K562 (cell line): ENCODE data around the gene NXF1. TPM values are rescaled to one million over a fixed set of nuclear protein-coding genes. Genes with fewer than 3 reads are reported as not detected.

Experiments used
- ATAC-seq: fragments of 200-7000 bp; cut with Tn5 transposase; 3 replicates; pipeline ENCODE4 v1.9.1; 2020; ENCODE audit warnings: moderate library complexity
- BruUV-seq: library from RNA; stranded (reverse); fragments of 400-500 nt; replicated peaks from 2 replicates; lab custom pipeline; 2021; lab: Mats Ljungman, UMichigan
- CTCF ChIA-PET: fragments of 300-600 bp; formaldehyde crosslinking; extraction: SDS; loops from one replicate; lab custom pipeline; 2021; ENCODE audit warnings: low intra/inter-chr PET ratio; lab: Yijun Ruan, JAX
- POLR2A ChIA-PET: fragments of 300-600, 350-650 bp; sonication (Branson Sonifier 250); formaldehyde crosslinking; extraction: SDS; loops from one replicate; lab custom pipeline; 2021; ENCODE audit warnings: antibody characterized with exemption, inconsistent platforms; lab: Yijun Ruan, JAX
- DNase-seq, 4 experiments: peaks; one replicate each; pipeline versions ENCODE4 v3.0.0 to v3.0.0-alpha.2; 2011 to 2018; ENCODE audit warnings: low spot score in 3 of 4, mixed read lengths in 3 of 4; ENCODE audit errors: extremely low read depth in 1 of 4
- FAIRE-seq: peaks from 2 replicates; lab custom pipeline; 2011; peaks lifted over from hg19 to GRCh38; lab: Jason Lieb, UNC
- H2AFZ ChIP-seq: 2 replicates; pipeline ENCODE4 v1.6.0; 2011; ENCODE audit warnings: low read depth, low read length, control low read depth, inconsistent platforms
- H3K27ac ChIP-seq: fragments of 200-600 bp; 3 replicates; pipeline ENCODE4 v1.8.0; 2011; ENCODE audit warnings: low read depth, mild to moderate bottlenecking, control low read depth, inconsistent platforms, low read length, moderate library complexity, mixed read lengths; ENCODE audit errors: extremely low read depth
- H3K27me3 ChIP-seq, 2 experiments: fragments of 300-600 bp in 1 of 2; 2 replicates in 1 of 2; 3 replicates in 1 of 2; pipeline versions ENCODE4 v1.6.0 to v1.8.0; 2011; ENCODE audit warnings: inconsistent platforms in 2 of 2, low read length in 2 of 2, mild to moderate bottlenecking in 1 of 2, mixed read lengths in 1 of 2, moderate library complexity in 1 of 2; ENCODE audit not compliant: control insufficient read depth in 2 of 2, insufficient read depth in 2 of 2
- H3K36me3 ChIP-seq: fragments of 300-600 bp; 3 replicates; pipeline ENCODE4 v1.8.0; 2011; ENCODE audit warnings: mild to moderate bottlenecking, low read length, inconsistent platforms; ENCODE audit not compliant: control insufficient read depth, insufficient read depth
- H3K4me1 ChIP-seq, 2 experiments: fragments of 200-600 bp in 1 of 2; replicated peaks in 1 of 2; 2 replicates in 1 of 2; 3 replicates in 1 of 2; pipeline versions ENCODE4 v1.5.1 to v1.8.0; 2011; ENCODE audit warnings: inconsistent platforms in 2 of 2, low read length in 2 of 2, mild to moderate bottlenecking in 1 of 2, mixed read lengths in 1 of 2, moderate library complexity in 1 of 2; ENCODE audit not compliant: control insufficient read depth in 2 of 2, insufficient read depth in 2 of 2
- H3K4me2 ChIP-seq: 2 replicates; pipeline ENCODE4 v1.6.1; 2011; ENCODE audit warnings: low read length, control low read depth, inconsistent platforms, mixed read lengths; ENCODE audit not compliant: insufficient read depth
- H3K4me3 ChIP-seq: fragments of 200-600 bp; sonication (generic), shearing (Covaris generic); 2 replicates; pipeline ENCODE4 v1.5.1; 2016; ENCODE audit warnings: control low read depth, inconsistent platforms
- H3K79me2 ChIP-seq: fragments of 200-600 bp; 3 replicates; pipeline ENCODE4 v1.8.0; 2011; ENCODE audit warnings: low read length, inconsistent platforms; ENCODE audit not compliant: control insufficient read depth, insufficient read depth
- H3K9ac ChIP-seq, 2 experiments: 2 replicates each; pipeline versions ENCODE4 v1.6.0 to v1.6.1; 2011; ENCODE audit warnings: low read depth in 2 of 2, low read length in 2 of 2, control low read depth in 1 of 2, inconsistent platforms in 1 of 2, mild to moderate bottlenecking in 1 of 2, mixed read lengths in 1 of 2; ENCODE audit not compliant: insufficient read depth in 1 of 2
- H3K9me1 ChIP-seq: one replicate; pipeline ENCODE4 v1.6.0; 2011; ENCODE audit warnings: inconsistent platforms, mild to moderate bottlenecking, low read length, moderate library complexity; ENCODE audit not compliant: control insufficient read depth, insufficient read depth
- H3K9me3 ChIP-seq: replicated peaks from 2 replicates; pipeline ENCODE4 v1.5.1; 2011; ENCODE audit warnings: low read depth, low read length, inconsistent platforms; ENCODE audit not compliant: control insufficient read depth, insufficient read depth
- H4K20me1 ChIP-seq: replicated peaks from 2 replicates; pipeline ENCODE4 v1.6.1; 2011; ENCODE audit warnings: low read length, inconsistent platforms, mixed read lengths; ENCODE audit not compliant: control insufficient read depth, insufficient read depth
- CHD1 ChIP-seq: fragments of 200-600 bp; sonication (generic); IDR thresholded peaks from one replicate; pipeline ENCODE4 v1.6.1; 2012; ENCODE audit warnings: mild to moderate bottlenecking, moderate library complexity, low read length, inconsistent platforms
- CTBP1 ChIP-seq: fragments of 450-650 bp; IDR thresholded peaks from 2 replicates; pipeline ENCODE4 v1.6.1; 2016; ENCODE audit warnings: borderline replicate concordance
- FOXA1 ChIP-seq: fragments of 450-650 bp; IDR thresholded peaks from 2 replicates; pipeline ENCODE4 v1.6.1; 2016; ENCODE audit warnings: mild to moderate bottlenecking, borderline replicate concordance
- GTF2E2 ChIP-seq: fragments of 200-800 bp; sonication (Bioruptor generic); IDR thresholded peaks from 2 replicates; pipeline ENCODE4 v1.6.1; 2016; ENCODE audit warnings: missing genetic modification characterization, missing compliant biosample characterization
- KLF10 ChIP-seq: fragments of 250-450 bp; sonication (Bioruptor Pico); IDR thresholded peaks from 2 replicates; pipeline ENCODE4 v1.6.1; 2021; ENCODE audit warnings: matching md5 sums
- MCM3 ChIP-seq: fragments of 450-650 bp; IDR thresholded peaks from 2 replicates; pipeline ENCODE4 v1.6.1; 2016
- MYNN ChIP-seq, 2 experiments: sonication (generic); formaldehyde crosslinking in 1 of 2; IDR thresholded peaks; 2 replicates each; pipeline versions ENCODE4 v1.5.0 to v1.6.1; 2016 to 2020; ENCODE audit warnings: antibody characterized with exemption in 1 of 2, missing genetic modification reagents in 1 of 2
- SIN3A ChIP-seq, 2 experiments: fragments of 150-350 bp in 1 of 2; IDR thresholded peaks; 2 replicates each; pipeline ENCODE4 v1.6.1; 2011 to 2016; ENCODE audit warnings: borderline replicate concordance in 2 of 2, low read depth in 2 of 2, low read length in 2 of 2, mild to moderate bottlenecking in 2 of 2, moderate library complexity in 2 of 2; ENCODE audit not compliant: control insufficient read depth in 1 of 2
- SMAD4 ChIP-seq: fragments of 250-450 bp; sonication (Bioruptor Pico); conservative IDR thresholded peaks from 2 replicates; pipeline ENCODE4 v1.8.0; 2021; ENCODE audit warnings: inconsistent platforms, mild to moderate bottlenecking, moderate library complexity
- WGBS: fragments of 100-300 bp; shearing (Covaris generic); methylation state at CpG from one replicate; pipeline ENCODE4 v1.1.6; 2016; ENCODE audit warnings: low coverage, mixed read lengths; ENCODE audit not compliant: insufficient coverage; ENCODE audit errors: missing lambda C conversion rate; 5-methylcytosine and 5-hydroxymethylcytosine counted together
- in situ Hi-C: fragments of 300-500 bp; cut with MboI; formaldehyde crosslinking; loops from 4 replicates; pipeline ENCODE4 v1.15.0; 2018; ENCODE audit warnings: inconsistent platforms, mixed read lengths
- intact Hi-C: fragments of 100-400 bp; cut with micrococcal nuclease; formaldehyde crosslinking; loops from 2 replicates; pipeline ENCODE4 v1.14.2; 2022
- polyA plus RNA-seq, 8 experiments: library from polyadenylated mRNA; depleted of rRNA in 4 of 8; stranded (reverse) in 5 of 8; unstranded in 3 of 8; fragments of >200 nt; fragmentation: Nextera tagmentation in 2 of 8; fragmentation: Illumina TruSeq in 1 of 8; extraction: Ambion mirVana in 2 of 8; extraction: Trizol in 1 of 8; gene quantifications; 2 replicates each; pipeline versions ENCODE4 v1.2.1 to v1.2.3, GENCODE V29; 2011 to 2014; ENCODE audit warnings: inconsistent platforms in 1 of 8, missing spikeins in 1 of 8
- total RNA-seq, 7 experiments: library from RNA; depleted of rRNA in 6 of 7; stranded (reverse); fragments of >200 nt in 6 of 7; fragmentation: Illumina TruSeq in 2 of 7; extraction: Trizol in 2 of 7; gene quantifications; 2 replicates each; pipeline versions ENCODE4 v1.2.1 to v1.2.3, GENCODE V29; 2011 to 2021; ENCODE audit warnings: low replicate concordance in 1 of 7
- TF ChIP-seq, protein P1 (sequence below): sonication (generic); formaldehyde crosslinking; IDR thresholded peaks from 2 replicates; pipeline ENCODE4 v1.8.0; 2023; ENCODE audit warnings: mild to moderate bottlenecking, missing genetic modification reagents
- TF ChIP-seq, protein P2 (sequence below): fragments of 450-650 bp; IDR thresholded peaks from 2 replicates; pipeline ENCODE4 v1.6.1; 2016; ENCODE audit warnings: borderline replicate concordance
- TF ChIP-seq, protein P3 (sequence below): fragments of 450-650 bp; IDR thresholded peaks from 2 replicates; pipeline ENCODE4 v1.6.1; 2017; ENCODE audit warnings: antibody characterized with exemption, mild to moderate bottlenecking

Gene NXF1
- total and polyA plus RNA-seq, 9 of the 15 experiments (the other 6 are each of a cell fraction or from before 2014, with no cell fraction given), result 18.1 to 98.3 (median 35.8) TPM

DNA sequence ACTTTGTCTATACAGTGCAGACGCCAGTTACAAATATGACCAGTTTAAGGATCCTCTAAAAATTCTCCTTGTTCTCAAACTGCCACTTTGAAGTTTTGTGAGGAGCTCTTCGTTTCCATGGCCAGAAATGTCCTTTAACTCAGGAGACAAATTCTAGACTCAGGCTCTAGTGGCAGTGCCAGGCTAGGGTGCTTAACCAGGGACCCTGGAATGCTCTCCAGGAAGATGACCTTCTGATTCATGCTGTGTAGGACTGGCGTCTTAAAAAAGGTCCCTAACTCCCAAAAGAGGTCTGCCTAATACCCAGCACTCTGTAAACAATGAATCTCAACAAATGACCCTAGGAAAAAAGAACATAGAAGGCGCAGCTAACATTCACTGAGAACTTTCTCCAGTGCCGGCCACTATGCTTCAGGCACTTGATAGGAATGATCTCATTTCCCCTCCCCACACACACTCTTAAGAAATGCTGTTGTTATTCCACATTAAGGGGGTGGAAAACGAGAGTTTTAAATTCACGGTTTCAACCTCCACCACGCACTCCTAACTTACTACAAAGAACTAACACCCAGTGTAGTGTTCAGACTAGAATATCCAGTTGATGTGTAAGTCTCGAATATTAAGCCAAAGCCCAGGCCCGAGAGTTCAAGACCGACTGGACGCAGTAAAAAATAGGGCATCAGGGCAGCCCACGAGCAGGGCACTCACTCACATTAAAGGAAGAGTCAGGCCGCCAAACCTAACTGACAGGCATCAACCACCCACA lies 747 bp downstream of the NXF1 start:
- peak overlapping the region; percentile 90 to 97 for H3K9ac ChIP-seq
- peaks cover 11 to 19% of the 10 kb centered on the region in 2 experiments; a peak in 4 of 5 replicates for H3K4me1 ChIP-seq
- H3K27ac ChIP-seq, result peak overlapping the region; percentile 74
- WGBS, result 4% methylated on average over 14 of the region's 14 CpGs
- H3K79me2 ChIP-seq, result peaks cover 28% of the 10 kb centered on the region
- in situ Hi-C loops, result no loop called here
- H4K20me1 ChIP-seq, result peaks cover 9% of the 10 kb centered on the region; the same call in 1 of the 2 replicates
- H3K4me2 ChIP-seq, result peak overlapping the region; percentile 97
- ChIA-PET CTCF (interaction anchor here (0.6 kb wide), 1 partner anchor 1057 kb away, joined by 3 read pairs; no protein-coding TSS in a partner anchor), POLR2A (interaction anchor here (0.6 to 5.5 kb wide), 21 partner anchors 12 to 128 kb away, joined by 3 to 116 read pairs (median 4); partner anchors contain the start of genes SLC3A2, STX5, TAF6L and TEX54)
- no peak for FAIRE-seq
- H3K36me3 ChIP-seq, result peaks cover 47% of the 10 kb centered on the region
- intact Hi-C loops, result loop anchor here (1.0 to 5.0 kb wide), 3 partner anchors 27 to 58 kb away; no protein-coding TSS in a partner anchor
- H2AFZ ChIP-seq, result peak overlapping the region; percentile 70; the same call in 1 of the 2 replicates
- peak overlapping the region; percentile 94 for H3K4me3 ChIP-seq
- H3K9me3 ChIP-seq, result no peaks in the 10 kb centered on the region
- DNase-seq, result peak in 2 of 4 experiments; percentile 16 to 19
- no peaks in the 10 kb centered on the region for H3K27me3 ChIP-seq
- no peaks in the 10 kb centered on the region for H3K9me1 ChIP-seq
- BruUV-seq, result TSS peak; percentile 68
- peak; percentile 10; the same call in 1 of the 3 replicates for ATAC-seq
- 0 out of 4 replicates have a peak, but pooled peaks of 1 of the 2 experiments have one; percentile 44 for TF ChIP-seq SIN3A (IDR thresholded peaks at IDR 0.05; ENCODE audit: borderline replicate concordance in 2 of 2, control insufficient read depth in 1 of 2, low read depth in 2 of 2, low read length in 2 of 2)
- TF ChIP-seq CTBP1, result no peak
- no peak for TF ChIP-seq FOXA1
- peak; percentile 57 for TF ChIP-seq GTF2E2
- TF ChIP-seq, protein P1, sequence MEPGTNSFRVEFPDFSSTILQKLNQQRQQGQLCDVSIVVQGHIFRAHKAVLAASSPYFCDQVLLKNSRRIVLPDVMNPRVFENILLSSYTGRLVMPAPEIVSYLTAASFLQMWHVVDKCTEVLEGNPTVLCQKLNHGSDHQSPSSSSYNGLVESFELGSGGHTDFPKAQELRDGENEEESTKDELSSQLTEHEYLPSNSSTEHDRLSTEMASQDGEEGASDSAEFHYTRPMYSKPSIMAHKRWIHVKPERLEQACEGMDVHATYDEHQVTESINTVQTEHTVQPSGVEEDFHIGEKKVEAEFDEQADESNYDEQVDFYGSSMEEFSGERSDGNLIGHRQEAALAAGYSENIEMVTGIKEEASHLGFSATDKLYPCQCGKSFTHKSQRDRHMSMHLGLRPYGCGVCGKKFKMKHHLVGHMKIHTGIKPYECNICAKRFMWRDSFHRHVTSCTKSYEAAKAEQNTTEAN (CRISPR knock-in tag), result peak; percentile 31; the same call in 1 of the 2 replicates
- no peak for TF ChIP-seq CHD1
- TF ChIP-seq MCM3, result no peak
- TF ChIP-seq, protein P2, sequence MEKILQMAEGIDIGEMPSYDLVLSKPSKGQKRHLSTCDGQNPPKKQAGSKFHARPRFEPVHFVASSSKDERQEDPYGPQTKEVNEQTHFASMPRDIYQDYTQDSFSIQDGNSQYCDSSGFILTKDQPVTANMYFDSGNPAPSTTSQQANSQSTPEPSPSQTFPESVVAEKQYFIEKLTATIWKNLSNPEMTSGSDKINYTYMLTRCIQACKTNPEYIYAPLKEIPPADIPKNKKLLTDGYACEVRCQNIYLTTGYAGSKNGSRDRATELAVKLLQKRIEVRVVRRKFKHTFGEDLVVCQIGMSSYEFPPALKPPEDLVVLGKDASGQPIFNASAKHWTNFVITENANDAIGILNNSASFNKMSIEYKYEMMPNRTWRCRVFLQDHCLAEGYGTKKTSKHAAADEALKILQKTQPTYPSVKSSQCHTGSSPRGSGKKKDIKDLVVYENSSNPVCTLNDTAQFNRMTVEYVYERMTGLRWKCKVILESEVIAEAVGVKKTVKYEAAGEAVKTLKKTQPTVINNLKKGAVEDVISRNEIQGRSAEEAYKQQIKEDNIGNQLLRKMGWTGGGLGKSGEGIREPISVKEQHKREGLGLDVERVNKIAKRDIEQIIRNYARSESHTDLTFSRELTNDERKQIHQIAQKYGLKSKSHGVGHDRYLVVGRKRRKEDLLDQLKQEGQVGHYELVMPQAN, result peak; percentile 37; the same call in 1 of the 2 replicates
- TF ChIP-seq KLF10 (CRISPR knock-in tag), result no peak
- TF ChIP-seq, protein P3, sequence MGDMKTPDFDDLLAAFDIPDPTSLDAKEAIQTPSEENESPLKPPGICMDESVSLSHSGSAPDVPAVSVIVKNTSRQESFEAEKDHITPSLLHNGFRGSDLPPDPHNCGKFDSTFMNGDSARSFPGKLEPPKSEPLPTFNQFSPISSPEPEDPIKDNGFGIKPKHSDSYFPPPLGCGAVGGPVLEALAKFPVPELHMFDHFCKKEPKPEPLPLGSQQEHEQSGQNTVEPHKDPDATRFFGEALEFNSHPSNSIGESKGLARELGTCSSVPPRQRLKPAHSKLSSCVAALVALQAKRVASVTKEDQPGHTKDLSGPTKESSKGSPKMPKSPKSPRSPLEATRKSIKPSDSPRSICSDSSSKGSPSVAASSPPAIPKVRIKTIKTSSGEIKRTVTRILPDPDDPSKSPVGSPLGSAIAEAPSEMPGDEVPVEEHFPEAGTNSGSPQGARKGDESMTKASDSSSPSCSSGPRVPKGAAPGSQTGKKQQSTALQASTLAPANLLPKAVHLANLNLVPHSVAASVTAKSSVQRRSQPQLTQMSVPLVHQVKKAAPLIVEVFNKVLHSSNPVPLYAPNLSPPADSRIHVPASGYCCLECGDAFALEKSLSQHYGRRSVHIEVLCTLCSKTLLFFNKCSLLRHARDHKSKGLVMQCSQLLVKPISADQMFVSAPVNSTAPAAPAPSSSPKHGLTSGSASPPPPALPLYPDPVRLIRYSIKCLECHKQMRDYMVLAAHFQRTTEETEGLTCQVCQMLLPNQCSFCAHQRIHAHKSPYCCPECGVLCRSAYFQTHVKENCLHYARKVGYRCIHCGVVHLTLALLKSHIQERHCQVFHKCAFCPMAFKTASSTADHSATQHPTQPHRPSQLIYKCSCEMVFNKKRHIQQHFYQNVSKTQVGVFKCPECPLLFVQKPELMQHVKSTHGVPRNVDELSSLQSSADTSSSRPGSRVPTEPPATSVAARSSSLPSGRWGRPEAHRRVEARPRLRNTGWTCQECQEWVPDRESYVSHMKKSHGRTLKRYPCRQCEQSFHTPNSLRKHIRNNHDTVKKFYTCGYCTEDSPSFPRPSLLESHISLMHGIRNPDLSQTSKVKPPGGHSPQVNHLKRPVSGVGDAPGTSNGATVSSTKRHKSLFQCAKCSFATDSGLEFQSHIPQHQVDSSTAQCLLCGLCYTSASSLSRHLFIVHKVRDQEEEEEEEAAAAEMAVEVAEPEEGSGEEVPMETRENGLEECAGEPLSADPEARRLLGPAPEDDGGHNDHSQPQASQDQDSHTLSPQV, result no peak
- TF ChIP-seq MYNN (IDR thresholded peaks at IDR 0.05), result no peak
- no peak for TF ChIP-seq MYNN (CRISPR knock-in tag; IDR thresholded peaks at IDR 0.05)
- TF ChIP-seq SMAD4 (CRISPR knock-in tag), result no peak
